ENCODE measurements around the gene EVI2B. TPM values are rescaled to one million over a fixed set of nuclear protein-coding genes. Genes with fewer than 3 reads are reported as not detected.

Gene EVI2B
- total and polyA plus RNA-seq, 2 of the 4 experiments (the other 2 are of a cell fraction): under 0.01 to 0.17 TPM

DNA sequence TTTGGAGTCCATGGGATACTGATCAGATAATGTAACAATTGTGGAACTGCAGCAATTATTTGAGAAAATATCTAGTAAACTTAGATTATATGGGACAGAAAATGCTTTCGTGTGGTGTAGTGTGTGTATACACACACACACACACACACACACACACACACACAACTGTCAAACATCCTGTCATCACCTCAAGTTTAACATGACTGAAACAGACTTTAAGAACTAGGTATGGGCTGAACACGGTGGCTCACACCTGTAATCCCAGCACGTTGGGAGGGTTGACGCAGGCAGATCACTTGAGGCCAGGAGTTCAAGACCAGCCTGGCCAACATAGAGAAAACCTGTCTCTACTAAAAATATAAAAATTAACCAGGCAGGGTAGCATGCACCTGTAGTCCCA, 8.1 kb upstream of the EVI2B start:
- Histone ChIP-seq H3K4me2 (ENCODE audit: low read depth, low read length) (no peak overlapping the region), H3K27ac (ENCODE audit: insufficient read depth, low read length) (no peak overlapping the region)

More for the DNA sequence above, 8.1 kb upstream of the EVI2B start:
- peak overlapping the region; percentile 72 for H2AK5ac ChIP-seq (ENCODE audit: low read depth, low read length)
- H4K91ac ChIP-seq (ENCODE audit: insufficient read depth, low read depth, low read length): no peak overlapping the region
- no peak overlapping the region for H2AK9ac ChIP-seq (replicated peaks; ENCODE audit: low read depth, low read length, poor library complexity)
- ChIA-PET POLR2A (ENCODE audit: unreplicated experiment) (no interaction called here), CTCF (no interaction called here)
- no peak overlapping the region for H2BK120ac ChIP-seq (ENCODE audit: low read depth, low read length)
- H2BK20ac ChIP-seq (ENCODE audit: low read depth, low read length): peak overlapping the region; percentile 34; the same call in 1 of the 2 replicates
- no peak overlapping the region for H4K5ac ChIP-seq (ENCODE audit: low read depth, low read length)
- no peak overlapping the region for H3K56ac ChIP-seq (ENCODE audit: extremely low read depth, insufficient read depth, low read length)
- no CpG with 5 or more reads among the region's 4 CpGs for WGBS, 2 experiments (ENCODE audit: extremely low coverage in 2 of 2, insufficient read length in 1 of 2)
- intact Hi-C loops (cut with micrococcal nuclease) (no loop called here), dilution Hi-C loops (cut with HindIII; ENCODE audit: low sequenced_read_pairs, unreplicated experiment) (no loop called here), in situ Hi-C loops (cut with MboI; ENCODE audit: low sequenced_read_pairs) (no loop called here)
- H4K8ac ChIP-seq (ENCODE audit: low read depth in 2 of 2, low read length in 2 of 2): no peak overlapping the region
- BruUV-seq (replicated peaks): no TSS peak
- no peak overlapping the region for H3K18ac ChIP-seq (ENCODE audit: low read depth, low read length)
- no peaks in the 10 kb centered on the region for H3K9me3 ChIP-seq (ENCODE audit: control insufficient read depth, insufficient read depth, low read length)
- H3K9me1 ChIP-seq (ENCODE audit: insufficient read depth, low read length): no peaks in the 10 kb centered on the region
- TF ChIP-seq, protein P1, sequence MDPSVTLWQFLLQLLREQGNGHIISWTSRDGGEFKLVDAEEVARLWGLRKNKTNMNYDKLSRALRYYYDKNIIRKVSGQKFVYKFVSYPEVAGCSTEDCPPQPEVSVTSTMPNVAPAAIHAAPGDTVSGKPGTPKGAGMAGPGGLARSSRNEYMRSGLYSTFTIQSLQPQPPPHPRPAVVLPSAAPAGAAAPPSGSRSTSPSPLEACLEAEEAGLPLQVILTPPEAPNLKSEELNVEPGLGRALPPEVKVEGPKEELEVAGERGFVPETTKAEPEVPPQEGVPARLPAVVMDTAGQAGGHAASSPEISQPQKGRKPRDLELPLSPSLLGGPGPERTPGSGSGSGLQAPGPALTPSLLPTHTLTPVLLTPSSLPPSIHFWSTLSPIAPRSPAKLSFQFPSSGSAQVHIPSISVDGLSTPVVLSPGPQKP (IDR thresholded peaks at IDR 0.05; ENCODE audit: borderline replicate concordance, low read depth, low read length): no peak
- TF ChIP-seq, protein P2, sequence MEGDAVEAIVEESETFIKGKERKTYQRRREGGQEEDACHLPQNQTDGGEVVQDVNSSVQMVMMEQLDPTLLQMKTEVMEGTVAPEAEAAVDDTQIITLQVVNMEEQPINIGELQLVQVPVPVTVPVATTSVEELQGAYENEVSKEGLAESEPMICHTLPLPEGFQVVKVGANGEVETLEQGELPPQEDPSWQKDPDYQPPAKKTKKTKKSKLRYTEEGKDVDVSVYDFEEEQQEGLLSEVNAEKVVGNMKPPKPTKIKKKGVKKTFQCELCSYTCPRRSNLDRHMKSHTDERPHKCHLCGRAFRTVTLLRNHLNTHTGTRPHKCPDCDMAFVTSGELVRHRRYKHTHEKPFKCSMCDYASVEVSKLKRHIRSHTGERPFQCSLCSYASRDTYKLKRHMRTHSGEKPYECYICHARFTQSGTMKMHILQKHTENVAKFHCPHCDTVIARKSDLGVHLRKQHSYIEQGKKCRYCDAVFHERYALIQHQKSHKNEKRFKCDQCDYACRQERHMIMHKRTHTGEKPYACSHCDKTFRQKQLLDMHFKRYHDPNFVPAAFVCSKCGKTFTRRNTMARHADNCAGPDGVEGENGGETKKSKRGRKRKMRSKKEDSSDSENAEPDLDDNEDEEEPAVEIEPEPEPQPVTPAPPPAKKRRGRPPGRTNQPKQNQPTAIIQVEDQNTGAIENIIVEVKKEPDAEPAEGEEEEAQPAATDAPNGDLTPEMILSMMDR (conservative IDR thresholded peaks at IDR 0.05; ENCODE audit: low read depth, low read length): no peak
- TF ChIP-seq RFX5 (IDR thresholded peaks at IDR 0.05; ENCODE audit: low read depth, low read length): no peak
- TF ChIP-seq CHD1 (IDR thresholded peaks at IDR 0.05; ENCODE audit: low read depth, low read length): no peak
- no peak for TF ChIP-seq SMC3 (IDR thresholded peaks at IDR 0.05; ENCODE audit: low read depth, low read length)
- no peak for TF ChIP-seq MAZ (IDR thresholded peaks at IDR 0.05; ENCODE audit: borderline replicate concordance, low read depth, low read length)
- no peak for TF ChIP-seq MAFK (IDR thresholded peaks at IDR 0.05; ENCODE audit: low read depth, low read length)
- TF ChIP-seq FOS (IDR thresholded peaks at IDR 0.05; ENCODE audit: low read depth, low read length): no peak
- peaks cover 3% of the 10 kb centered on the region for H3K4me1 ChIP-seq (ENCODE audit: control insufficient read depth, insufficient read depth, low read length)
- H3K4ac ChIP-seq (ENCODE audit: low read depth, low read length): peak overlapping the region; percentile 48; the same call in 1 of the 2 replicates
- H3K27me3 ChIP-seq (ENCODE audit: control insufficient read depth, insufficient read depth, low read length): no peaks in the 10 kb centered on the region
- H3K36me3 ChIP-seq (ENCODE audit: control insufficient read depth, insufficient read depth, low read length): peaks cover 8% of the 10 kb centered on the region
- H3K4me3 ChIP-seq (ENCODE audit: insufficient read depth, low read depth, low read length): no peak overlapping the region
- H2BK5ac ChIP-seq (ENCODE audit: low read depth, low read length, poor library complexity, severe bottlenecking): no peak overlapping the region
- H2BK15ac ChIP-seq (ENCODE audit: low read depth, low read length): peak overlapping the region; percentile 21; the same call in 1 of the 3 replicates
- H3K9ac ChIP-seq (ENCODE audit: low read depth, low read length): no peak overlapping the region
- no peak overlapping the region for H3K23ac ChIP-seq (ENCODE audit: low read depth, low read length)
- ATAC-seq (ENCODE audit: low read depth) (no peak), DNase-seq (no peak)
- H4K20me1 ChIP-seq (ENCODE audit: insufficient read depth, low read length): no peaks in the 10 kb centered on the region
- H2AFZ ChIP-seq (replicated peaks; ENCODE audit: low read length, poor library complexity): no peak overlapping the region
- peaks cover 3 to 34% of the 10 kb centered on the region in 2 experiments; a peak in 2 of 4 replicates for H3K79me1 ChIP-seq (ENCODE audit: low read depth in 1 of 2, low read length in 2 of 2)
- H3K14ac ChIP-seq (replicated peaks; ENCODE audit: low read depth, low read length): no peak overlapping the region
